ENCODE data around the gene PLCL1. TPM values are rescaled to one million over a fixed set of nuclear protein-coding genes. Genes with fewer than 3 reads are reported as not detected.

The PLCL1 gene
- total RNA-seq, 2 donors from 2014 or later: 6.7 to 6.8 TPM

DNA sequence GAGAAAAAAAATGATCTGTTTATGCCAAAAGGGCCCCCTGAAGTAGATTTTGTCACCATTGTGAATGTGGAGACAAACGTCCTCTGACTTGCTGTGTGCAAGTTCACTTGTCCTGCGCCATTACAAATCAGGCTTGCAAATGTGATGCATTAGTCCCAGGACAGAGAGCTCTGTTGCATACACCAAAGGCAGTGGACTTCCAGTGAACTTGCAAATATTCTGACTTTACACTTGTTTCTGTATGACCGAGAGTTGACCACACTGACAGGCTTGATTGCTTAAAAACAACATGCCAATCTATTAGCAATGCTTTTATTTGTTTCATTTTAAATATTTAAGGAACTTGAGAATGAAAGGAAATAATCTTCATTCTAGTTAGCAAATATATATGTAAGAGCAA lies 293.2 kb downstream of the PLCL1 start:
- 83% methylated on average over 3 of the region's 3 CpGs for WGBS
- Histone ChIP-seq H3K4me1 (replicated peaks) (no peaks in the 10 kb centered on the region), H3K27ac (no peak overlapping the region), H3K4me3 (no peak overlapping the region), H3K36me3 (no peaks in the 10 kb centered on the region), H3K27me3 (replicated peaks; ENCODE audit: insufficient read depth) (no peaks in the 10 kb centered on the region), H3K9me3 (no peaks in the 10 kb centered on the region)
- DNase-seq (ENCODE audit: low spot score): no peak
- TF ChIP-seq POLR2AphosphoS5 (IDR thresholded peaks at IDR 0.05) (no peak), POLR2A (IDR thresholded peaks at IDR 0.05) (no peak), CTCF (IDR thresholded peaks at IDR 0.05) (no peak)
- intact Hi-C loops (cut with DNase I): no loop called here

DNA sequence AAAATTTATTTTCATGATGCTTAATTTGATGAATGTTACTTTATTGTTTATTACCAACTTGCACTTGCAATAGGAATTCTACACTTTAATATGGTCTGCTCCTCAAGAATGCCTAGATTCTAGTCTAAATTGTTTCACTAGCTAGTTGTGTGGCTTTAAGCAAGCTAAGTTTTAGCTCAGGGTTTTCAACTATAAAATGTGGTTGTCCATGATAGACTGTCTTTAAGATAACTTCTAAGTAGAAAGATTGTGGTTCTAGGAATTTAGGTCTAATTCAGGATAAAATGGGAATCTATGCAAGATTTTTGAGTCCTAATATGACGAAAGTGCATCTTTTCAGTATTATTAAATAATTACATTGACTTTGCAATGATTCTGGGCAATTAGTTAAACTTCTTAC lies 294.0 kb downstream of the PLCL1 start:
- no peaks in the 10 kb centered on the region for H3K4me1 ChIP-seq (replicated peaks)
- H3K27me3 ChIP-seq (replicated peaks; ENCODE audit: insufficient read depth): no peaks in the 10 kb centered on the region
- no peak overlapping the region for H3K27ac ChIP-seq
- H3K4me3 ChIP-seq: no peak overlapping the region
- no peaks in the 10 kb centered on the region for H3K36me3 ChIP-seq
- no peaks in the 10 kb centered on the region for H3K9me3 ChIP-seq
- intact Hi-C loops (cut with DNase I): no loop called here
- DNase-seq (ENCODE audit: low spot score): no peak
- 95% methylated on average over 1 of the region's 1 CpG for WGBS
- TF ChIP-seq POLR2A (IDR thresholded peaks at IDR 0.05) (no peak), CTCF (IDR thresholded peaks at IDR 0.05) (no peak), POLR2AphosphoS5 (IDR thresholded peaks at IDR 0.05) (no peak)

GRCh38 chr2:198098918-198099317 lies 294.5 kb downstream of the PLCL1 start:
- TF ChIP-seq CTCF (IDR thresholded peaks at IDR 0.05) (no peak), POLR2AphosphoS5 (IDR thresholded peaks at IDR 0.05) (no peak), POLR2A (IDR thresholded peaks at IDR 0.05) (no peak)
- Histone ChIP-seq H3K4me1 (replicated peaks) (no peaks in the 10 kb centered on the region), H3K9me3 (no peaks in the 10 kb centered on the region), H3K27me3 (replicated peaks; ENCODE audit: insufficient read depth) (no peaks in the 10 kb centered on the region), H3K36me3 (no peaks in the 10 kb centered on the region), H3K4me3 (no peak overlapping the region), H3K27ac (no peak overlapping the region)
- intact Hi-C loops (cut with DNase I): no loop called here
- no peak for DNase-seq (ENCODE audit: low spot score)
- WGBS: 41% methylated on average over 6 of the region's 6 CpGs

DNA sequence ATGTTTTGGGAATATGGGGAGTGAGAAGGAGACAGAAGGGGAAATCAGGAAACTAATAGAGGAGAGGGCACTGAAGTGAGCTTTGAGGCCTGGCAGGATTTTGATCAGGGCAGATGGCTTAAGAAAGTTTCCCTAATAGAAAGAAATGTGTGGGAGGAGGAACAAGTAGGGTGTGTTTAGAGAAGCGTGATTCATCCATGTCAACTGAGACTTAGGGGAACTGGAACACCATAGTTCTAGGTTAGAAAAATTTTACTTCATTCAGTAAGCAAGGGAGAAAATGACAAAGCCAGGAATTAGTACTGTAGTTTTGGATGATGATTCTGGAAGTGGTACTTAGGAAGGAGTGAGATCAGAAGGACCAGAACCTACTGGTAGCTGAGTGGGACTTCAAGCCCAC lies 296.0 kb downstream of the PLCL1 start:
- Histone ChIP-seq H3K4me3 (no peak overlapping the region), H3K27me3 (replicated peaks; ENCODE audit: insufficient read depth) (no peaks in the 10 kb centered on the region), H3K9me3 (no peaks in the 10 kb centered on the region), H3K27ac (no peak overlapping the region), H3K4me1 (replicated peaks) (no peaks in the 10 kb centered on the region), H3K36me3 (no peaks in the 10 kb centered on the region)
- no peak for DNase-seq (ENCODE audit: low spot score)
- TF ChIP-seq CTCF (IDR thresholded peaks at IDR 0.05) (no peak), POLR2AphosphoS5 (IDR thresholded peaks at IDR 0.05) (no peak), POLR2A (IDR thresholded peaks at IDR 0.05) (no peak)
- 37% methylated on average over 1 of the region's 1 CpG for WGBS
- intact Hi-C loops (cut with DNase I): no loop called here

- H3K36me3 ChIP-seq: no peaks in the 10 kb centered on the region
- no peaks in the 10 kb centered on the region for H3K9me3 ChIP-seq
- 94% methylated on average over 3 of the region's 3 CpGs for WGBS
- intact Hi-C loops (cut with DNase I): no loop called here
- H3K27me3 ChIP-seq (replicated peaks; ENCODE audit: insufficient read depth): no peaks in the 10 kb centered on the region
- TF ChIP-seq POLR2A (IDR thresholded peaks at IDR 0.05) (no peak), CTCF (IDR thresholded peaks at IDR 0.05) (no peak), POLR2AphosphoS5 (IDR thresholded peaks at IDR 0.05) (no peak)
- H3K27ac ChIP-seq: no peak overlapping the region
- H3K4me3 ChIP-seq: no peak overlapping the region
- no peak for DNase-seq (ENCODE audit: low spot score)
- no peaks in the 10 kb centered on the region for H3K4me1 ChIP-seq (replicated peaks)
Observed at GRCh38 chr2:198101688-198102087, 297.3 kb downstream of the PLCL1 start.

Data from prostate gland (tissue), 2 donors.